PFSK-1 (cell line): ENCODE results near the gene BRICD5.

Source experiments
- FOXP2 ChIP-seq: optimal IDR thresholded peaks from 2 replicates; pipeline ENCODE3; 2011; ENCODE audit warnings: borderline replicate concordance, control low read depth, inconsistent platforms; ENCODE audit not compliant: insufficient read depth; ENCODE audit errors: extremely low read length, extremely low read depth
- POLR2AphosphoS5 ChIP-seq: IDR thresholded peaks from 2 replicates; pipeline ENCODE4 v1.6.1; 2012; ENCODE audit warnings: low read depth, mild to moderate bottlenecking, control low read depth, low read length, moderate library complexity
- REST ChIP-seq, 2 experiments: IDR thresholded peaks; 2 replicates each; pipeline versions ENCODE4 v1.6.1 to v1.8.0; 2011 to 2012; ENCODE audit warnings: low read depth in 2 of 2, low read length in 2 of 2, control low read depth in 1 of 2, inconsistent platforms in 1 of 2, mild to moderate bottlenecking in 1 of 2, moderate library complexity in 1 of 2; ENCODE audit not compliant: insufficient read depth in 1 of 2
- SIN3A ChIP-seq: IDR thresholded peaks from 2 replicates; pipeline ENCODE4 v1.6.1; 2012; ENCODE audit warnings: mild to moderate bottlenecking, low read length, moderate library complexity, borderline replicate concordance; ENCODE audit not compliant: insufficient read depth
- TAF1 ChIP-seq: IDR thresholded peaks from 2 replicates; pipeline ENCODE4 v1.6.1; 2012; ENCODE audit warnings: low read length, control low read depth, borderline replicate concordance; ENCODE audit not compliant: insufficient read depth

BRICD5 gene

GRCh38 chr16:2196162-2196980, 14.3 kb downstream of the BRICD5 start, which contains the start of gene CASKIN1:
Gene CASKIN1, minus strand, starts transcription at chr16:2196605. Its CDS starts 173 bp downstream, at chr16:2196432.
- TF ChIP-seq FOXP2 (no peak), SIN3A (no peak), REST (IDR thresholded peaks at IDR 0.05; ENCODE audit: insufficient read depth in 1 of 2, low read depth in 2 of 2, low read length in 2 of 2) (no peak), TAF1 (no peak), POLR2AphosphoS5 (no peak)

GRCh38 chr16:2195322-2196161, 15.1 kb downstream of the BRICD5 start:
- TF ChIP-seq TAF1: no peak
- TF ChIP-seq REST (IDR thresholded peaks at IDR 0.05; ENCODE audit: insufficient read depth in 1 of 2, low read depth in 2 of 2, low read length in 2 of 2): no peak
- no peak for TF ChIP-seq POLR2AphosphoS5
- TF ChIP-seq FOXP2: no peak
- no peak for TF ChIP-seq SIN3A

- no peak for TF ChIP-seq REST (IDR thresholded peaks at IDR 0.05; ENCODE audit: insufficient read depth in 1 of 2, low read depth in 2 of 2, low read length in 2 of 2)
- peak; percentile 31 for TF ChIP-seq FOXP2
Measured at GRCh38 chr16:2194852-2195321, 15.8 kb downstream of the BRICD5 start.

GRCh38 chr16:2194166-2194834, 16.4 kb downstream of the BRICD5 start:
- no peak for TF ChIP-seq POLR2AphosphoS5

GRCh38 chr16:2191446-2191706, 19.3 kb downstream of the BRICD5 start:
- TF ChIP-seq TAF1: no peak
- TF ChIP-seq POLR2AphosphoS5: no peak
- TF ChIP-seq FOXP2: no peak
- no peak for TF ChIP-seq REST (IDR thresholded peaks at IDR 0.05; ENCODE audit: insufficient read depth in 1 of 2, low read depth in 2 of 2, low read length in 2 of 2)
- no peak for TF ChIP-seq SIN3A
